ENCODE data around the gene CXCR1.

GRCh38 chr2:218127929-218128455 lies 38.8 kb downstream of the CXCR1 start:
- no peak for TF ChIP-seq EZH2 (IDR thresholded peaks at IDR 0.05; ENCODE audit: borderline replicate concordance, low read depth, low read length, poor library complexity, severe bottlenecking)
- no peak for TF ChIP-seq CTCF (conservative IDR thresholded peaks at IDR 0.05; ENCODE audit: low read depth, low read length)
